ENCODE results near the gene CYB561.

GRCh38 chr17:63448655-63449054 is 2.5 kb upstream of the CYB561 start:
- TF ChIP-seq, protein P1, sequence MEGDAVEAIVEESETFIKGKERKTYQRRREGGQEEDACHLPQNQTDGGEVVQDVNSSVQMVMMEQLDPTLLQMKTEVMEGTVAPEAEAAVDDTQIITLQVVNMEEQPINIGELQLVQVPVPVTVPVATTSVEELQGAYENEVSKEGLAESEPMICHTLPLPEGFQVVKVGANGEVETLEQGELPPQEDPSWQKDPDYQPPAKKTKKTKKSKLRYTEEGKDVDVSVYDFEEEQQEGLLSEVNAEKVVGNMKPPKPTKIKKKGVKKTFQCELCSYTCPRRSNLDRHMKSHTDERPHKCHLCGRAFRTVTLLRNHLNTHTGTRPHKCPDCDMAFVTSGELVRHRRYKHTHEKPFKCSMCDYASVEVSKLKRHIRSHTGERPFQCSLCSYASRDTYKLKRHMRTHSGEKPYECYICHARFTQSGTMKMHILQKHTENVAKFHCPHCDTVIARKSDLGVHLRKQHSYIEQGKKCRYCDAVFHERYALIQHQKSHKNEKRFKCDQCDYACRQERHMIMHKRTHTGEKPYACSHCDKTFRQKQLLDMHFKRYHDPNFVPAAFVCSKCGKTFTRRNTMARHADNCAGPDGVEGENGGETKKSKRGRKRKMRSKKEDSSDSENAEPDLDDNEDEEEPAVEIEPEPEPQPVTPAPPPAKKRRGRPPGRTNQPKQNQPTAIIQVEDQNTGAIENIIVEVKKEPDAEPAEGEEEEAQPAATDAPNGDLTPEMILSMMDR (IDR thresholded peaks at IDR 0.05) = no peak
- TF ChIP-seq POLR2A (IDR thresholded peaks at IDR 0.05) = no peak
